Suppressor macrophage treated with lipopolysaccharide for 1 hour (primary cell): ENCODE results near the gene SLC47A2.
"Not testable (repeated sequence)": the region's sequence is repeated elsewhere in the genome, so short reads cannot be mapped to it uniquely, and the experiment has no call there.

ENCODE experiments used
- DNase-seq, 3 donors: peaks; one replicate each; pipeline ENCODE4 v3.0.0-alpha.2; 2020 to 2022

SLC47A2 gene

GRCh38 chr17:19716108-19717030, at the start of gene SLC47A2:
TSS of gene SLC47A2 (minus strand) at chr17:19716584. CDS start at chr17:19716555, 29 bp downstream.
- DNase-seq: peak in 1 of 3 donors; percentile 12

- DNase-seq: no peak
Measured at GRCh38 chr17:19766016-19766415, 49.6 kb upstream of the SLC47A2 start.

GRCh38 chr17:19763991-19764390, 47.6 kb upstream of the SLC47A2 start:
- not testable (repeated sequence) for DNase-seq

- no peak for DNase-seq
Measured at GRCh38 chr17:19763416-19763815, 47.0 kb upstream of the SLC47A2 start.

GRCh38 chr17:19762515-19762961, 46.2 kb upstream of the SLC47A2 start:
- DNase-seq: peak; percentile 61 to 83 (median 79)

GRCh38 chr17:19760746-19761145, 44.4 kb upstream of the SLC47A2 start:
- DNase-seq: peak; percentile 86 to 94 (median 89)

- DNase-seq: no peak
Measured at GRCh38 chr17:19759568-19760549, 43.5 kb upstream of the SLC47A2 start.

GRCh38 chr17:19757536-19758180, 41.3 kb upstream of the SLC47A2 start:
- DNase-seq: no peak

GRCh38 chr17:19756546-19756945, 40.2 kb upstream of the SLC47A2 start:
- DNase-seq: no peak

GRCh38 chr17:19755821-19756510, 39.6 kb upstream of the SLC47A2 start:
- no peak for DNase-seq

- DNase-seq: no peak
Measured at GRCh38 chr17:19755392-19755791, 39.0 kb upstream of the SLC47A2 start.

GRCh38 chr17:19753661-19754463, 37.5 kb upstream of the SLC47A2 start:
- peak in 1 of 3 donors; percentile 29 for DNase-seq

- peak; percentile 95 to 98 (median 97) for DNase-seq
Measured at GRCh38 chr17:19753051-19753509, 36.7 kb upstream of the SLC47A2 start.

GRCh38 chr17:19752216-19753050, 36.0 kb upstream of the SLC47A2 start:
- no peak for DNase-seq

- no peak for DNase-seq
Measured at GRCh38 chr17:19750835-19751234, 34.5 kb upstream of the SLC47A2 start.

- DNase-seq: no peak
Measured at GRCh38 chr17:19750020-19750572, 33.7 kb upstream of the SLC47A2 start.

- no peak for DNase-seq
Measured at GRCh38 chr17:19748807-19749193, 32.4 kb upstream of the SLC47A2 start.

- no peak for DNase-seq
Measured at GRCh38 chr17:19747829-19748806, 31.7 kb upstream of the SLC47A2 start, which contains the start of gene ALDH3A1. TSS of gene ALDH3A1 (minus strand) at chr17:19748298. CDS start at chr17:19745129, 3,169 bp downstream.
